Coronary artery (tissue), 2 donors: Measurements from ENCODE around the gene TSPAN4.
A peak's percentile ranks its signal among the peaks of the same experiment; 100 is the strongest.

ENCODE experiments used
- DNase-seq: peaks from one replicate; pipeline ENCODE4 v3.0.0-alpha.2; 2017; ENCODE audit warnings: low spot score
- H3K27ac ChIP-seq, 2 donors: fragments of 200-600 bp; sonication (generic); one replicate each; pipeline ENCODE4 v1.5.1; 2016 to 2019
- H3K4me3 ChIP-seq: fragments of 200-600 bp; sonication (generic); 2 replicates; pipeline ENCODE4 v1.5.1; 2016; ENCODE audit warnings: mild to moderate bottlenecking, moderate library complexity
- CTCF ChIP-seq: fragments of 200-600 bp; sonication (generic); IDR thresholded peaks from one replicate; pipeline ENCODE4 v1.5.1; 2019; ENCODE audit warnings: antibody characterized with exemption

TSPAN4 gene

DNA sequence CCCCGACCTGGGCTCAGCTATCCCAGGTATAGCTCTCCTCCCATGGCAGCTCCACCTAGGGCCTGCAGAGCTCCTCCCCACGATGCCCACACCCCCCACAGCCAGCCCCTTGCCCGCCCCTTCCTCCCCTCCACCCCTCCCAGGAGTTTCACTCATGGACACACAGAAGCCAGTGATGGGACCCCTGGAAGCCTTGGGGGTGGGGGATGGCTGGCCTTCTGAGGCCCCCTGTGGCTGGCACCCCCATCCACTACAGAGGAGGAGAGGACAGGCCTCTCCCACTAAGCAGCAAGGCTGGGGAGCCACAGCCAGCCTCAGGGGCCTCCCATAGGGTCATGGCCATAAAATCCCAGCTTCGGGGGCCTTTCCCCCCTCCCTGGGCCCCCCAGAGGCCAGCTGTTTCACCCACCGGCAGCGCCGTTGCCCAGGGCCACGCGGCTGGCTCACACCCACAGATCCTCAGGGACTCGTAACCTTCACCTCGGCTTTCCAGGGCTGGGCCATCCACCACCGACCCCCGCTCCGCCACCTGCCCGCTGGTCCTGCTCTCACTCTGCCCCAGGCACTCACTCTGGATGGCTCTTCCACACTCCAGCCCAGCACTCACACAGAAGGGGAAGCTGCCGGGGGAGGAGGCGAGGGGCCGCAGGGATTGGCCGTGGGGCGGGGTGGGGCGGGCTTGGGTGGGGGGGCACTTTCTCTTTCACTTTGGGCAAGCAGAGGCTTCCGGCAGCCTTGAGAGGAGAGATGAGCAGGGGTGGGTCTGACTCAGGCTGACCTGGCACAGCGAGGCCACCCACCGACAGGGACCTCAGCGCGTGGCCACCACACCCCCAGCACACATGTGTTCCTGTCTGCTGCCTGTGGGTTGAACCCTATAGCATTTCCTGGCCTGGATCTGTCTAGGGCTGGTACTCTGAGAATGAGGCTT lies 46.8 kb upstream of the TSPAN4 start:
- TF ChIP-seq CTCF = no peak
- DNase-seq = peak; percentile 92
- Histone ChIP-seq H3K4me3 (peak overlapping the region; percentile 87), H3K27ac (peak overlapping the region; percentile 66 to 86)

- no peak for DNase-seq
- Histone ChIP-seq H3K27ac (peak overlapping the region; percentile 66 to 86), H3K4me3 (peak overlapping the region; percentile 87)
- TF ChIP-seq CTCF = no peak
Observed at GRCh38 chr11:796565-797295, 45.9 kb upstream of the TSPAN4 start.

DNA sequence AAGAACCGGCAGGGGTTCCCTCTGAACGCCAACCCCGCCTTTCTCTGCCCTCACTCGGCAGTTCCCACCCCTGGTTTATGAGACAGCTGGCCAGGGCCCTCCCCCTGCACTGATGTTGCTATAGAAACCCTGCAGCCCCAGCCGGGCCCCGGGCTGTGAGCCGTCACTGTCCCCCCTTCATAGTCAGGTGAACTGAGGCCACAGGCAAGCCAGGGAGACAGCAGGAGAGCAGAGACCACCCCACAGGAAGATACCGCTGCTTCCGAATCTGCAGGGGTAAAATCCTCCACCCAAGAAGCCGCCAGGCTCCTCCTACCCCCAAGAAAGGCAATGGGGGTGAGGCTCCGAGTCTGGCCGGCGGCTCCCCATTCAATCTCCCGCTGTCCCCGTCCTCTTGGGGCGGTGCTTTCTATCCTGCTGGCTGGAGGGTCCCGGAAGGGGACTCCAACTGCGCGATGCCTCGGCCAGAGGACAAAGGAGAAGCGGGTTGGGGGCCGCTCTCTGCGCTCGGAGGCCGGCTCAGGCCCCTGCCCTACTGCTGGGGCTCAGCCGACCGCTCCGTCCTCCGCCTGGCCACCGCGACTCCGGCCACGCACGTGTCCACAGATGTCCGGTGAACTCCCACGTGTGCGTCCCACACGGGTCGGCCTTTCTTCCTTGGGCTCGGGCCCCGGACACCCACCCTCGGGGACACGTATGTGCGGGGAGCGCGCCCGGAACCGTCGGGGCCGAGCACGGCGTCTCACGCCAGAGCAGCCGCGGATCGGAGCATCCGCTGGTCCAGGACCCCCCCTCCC lies 45.2 kb upstream of the TSPAN4 start:
- DNase-seq = peak; percentile 87
- no peak for TF ChIP-seq CTCF
- Histone ChIP-seq H3K27ac (peak overlapping the region; percentile 66 to 86), H3K4me3 (peak overlapping the region; percentile 87)

GRCh38 chr11:798093-798713 lies 44.4 kb upstream of the TSPAN4 start, which contains the start of gene SLC25A22:
TSS of gene SLC25A22 (minus strand) at chr11:798281. CDS start at chr11:795006, 3,275 bp downstream.
- TF ChIP-seq CTCF = peak; percentile 89
- no peak for DNase-seq
- Histone ChIP-seq H3K4me3 (peak within 1 kb of the TSS; percentile 87), H3K27ac (peak within 1 kb of the TSS; percentile 66 to 86)

DNA sequence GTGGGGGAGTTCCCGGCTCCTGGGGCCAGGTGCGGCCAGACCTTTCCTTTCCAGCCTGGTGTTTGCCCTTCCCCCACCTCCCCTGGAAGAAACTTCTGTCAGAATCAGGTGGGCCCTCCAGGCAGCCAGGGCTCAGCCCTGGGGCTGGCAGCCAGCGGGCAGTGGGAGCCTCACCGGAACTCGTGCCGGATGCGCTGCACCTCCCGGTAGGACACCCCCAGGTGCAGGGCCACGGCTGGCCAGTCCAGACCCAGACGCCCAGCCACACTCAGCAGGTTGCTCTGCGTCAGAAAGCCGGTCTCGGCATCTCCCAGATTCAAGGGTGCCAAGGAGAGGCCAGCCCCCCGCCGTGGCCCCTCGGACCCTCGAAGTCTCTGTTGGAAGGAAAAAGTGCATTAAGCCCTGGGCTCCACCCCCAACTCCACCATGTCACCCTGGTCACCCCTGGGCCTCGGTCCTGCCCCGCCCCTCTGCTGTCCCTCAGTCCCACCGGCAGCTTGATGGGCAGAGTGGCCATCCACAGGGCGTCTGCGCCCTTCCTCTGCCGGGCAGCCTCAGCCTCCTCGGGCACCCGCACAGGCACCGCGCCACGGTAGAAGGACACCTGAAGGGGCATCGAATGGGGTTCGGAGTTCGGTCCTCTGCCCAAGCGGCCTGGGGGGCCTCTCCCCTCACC lies 42.9 kb upstream of the TSPAN4 start:
- H3K27ac ChIP-seq = no peak overlapping the region
- H3K4me3 ChIP-seq = no peak overlapping the region
- DNase-seq = no peak
- no peak for TF ChIP-seq CTCF

GRCh38 chr11:800473-800872 lies 42.2 kb upstream of the TSPAN4 start:
- H3K4me3 ChIP-seq = no peak overlapping the region
- no peak for TF ChIP-seq CTCF
- no peak overlapping the region for H3K27ac ChIP-seq
- no peak for DNase-seq
